Pancreas (tissue), 10 donors: ENCODE data around the gene SLC4A2. TPM values are rescaled to one million over a fixed set of nuclear protein-coding genes. Genes with fewer than 3 reads are reported as not detected.
"Not testable (repeated sequence)": the region's sequence is repeated elsewhere in the genome, so short reads cannot be mapped to it uniquely, and the experiment has no call there.

ENCODE experiments used
- ATAC-seq, 4 donors: fragments of 200-7000 bp; cut with Tn5 transposase; one replicate each; pipeline versions ENCODE4 v1.8.0 to v1.9.1; 2020; ENCODE audit warnings: mild to moderate bottlenecking in 4 of 4, moderate library complexity in 4 of 4
- DNase-seq, 6 donors: peaks; one replicate each; pipeline ENCODE4 v3.0.0-alpha.2; 2020
- FAIRE-seq: peaks from 2 replicates; lab custom pipeline; 2012; peaks lifted over from hg19 to GRCh38; lab: Jason Lieb, UNC
- H3K27ac ChIP-seq, 4 donors: fragments of 200-600 bp; sonication (generic); 1 replicate in 3 of 4; 2 replicates in 1 of 4; pipeline versions ENCODE4 v1.5.0 to v1.8.0; 2020
- H3K27me3 ChIP-seq, 4 donors: fragments of 200-600 bp; one replicate each; pipeline ENCODE4 v1.8.0; 2021
- H3K36me3 ChIP-seq, 3 donors: fragments of 200-600 bp; sonication (generic) in 1 of 3; one replicate each; pipeline versions ENCODE4 v1.5.0 to v1.8.0; 2020 to 2021
- H3K4me1 ChIP-seq, 3 donors: fragments of 200-600 bp; one replicate each; pipeline ENCODE4 v1.8.0; 2021
- H3K4me3 ChIP-seq, 4 donors: fragments of 200-600 bp; sonication (generic) in 2 of 4; one replicate each; pipeline versions ENCODE4 v1.5.0 to v1.8.0; 2020 to 2021
- H3K9me3 ChIP-seq, 4 donors: fragments of 200-600 bp; one replicate each; pipeline ENCODE4 v1.8.0; 2021
- WGBS, 2 donors: extraction: QIAGEN DNeasy Blood & Tissue Kit; methylation state at CpG; one replicate each; pipeline ENCODE4 v1.1.7; 2013; 5-methylcytosine and 5-hydroxymethylcytosine counted together
- intact Hi-C, 3 donors: fragments of 100-400 bp; cut with DNase I; formaldehyde crosslinking; loops; one replicate each; pipeline versions ENCODE4 v1.11.1 to v1.14.2; 2022
- polyA plus RNA-seq, 2 donors: library from polyadenylated mRNA; stranded (reverse); fragments of 200-250 nt; gene quantifications; one replicate each; pipeline ENCODE4 v1.2.3, GENCODE V29; 2013
- total RNA-seq, 6 donors: library from RNA; stranded (reverse); fragmentation: NEBNext Ultra II Directional in 4 of 6; extraction: Animal tissue kit (Norgen Biotek cat#: 25700) in 4 of 6; gene quantifications; one replicate each; pipeline versions ENCODE4 v1.2.1 to v1.2.4, GENCODE V29; 2021 to 2023
- TF ChIP-seq, protein P1 (sequence below), 4 donors: fragments of 200-600 bp; sonication (generic) in 3 of 4; IDR thresholded peaks; one replicate each; pipeline versions ENCODE4 v1.5.0 to v1.8.0; 2021; ENCODE audit warnings: antibody characterized with exemption in 4 of 4
- donor health status: healthy with polysubstance abuse.
- donor health status: DM: no; HTN: no; CAD: no; lungs with moderate emphysema.
- donor health status: DM: no; HTN: no; CAD: no.
- donor health status: control.
- donor health status: control.
- donor health status: Bipolar disorder and iron deficiency.
- donor health status: DM: yes; HTN: yes; CAD: no.
- donor health status: DM: no; HTN: no; CAD: no.
- donor health status: DM: no; HTN: no; CAD: no.
- donor health status: DM: yes; HTN: yes; CAD: no.

SLC4A2 gene
- total RNA-seq: 100 to 1,000 TPM in 1 of 6 donors, 10 to 100 TPM in 5; 69.2 to 117 (median 85.5) TPM
- polyA plus RNA-seq: 100 to 1,000 TPM; 188 to 211 TPM

- DNase-seq (peak; percentile 77 to 93 (median 82)), FAIRE-seq (no peak), ATAC-seq (peak; percentile 30 to 53 (median 47))
- 0 to 1% methylated on average over 62 to 75 of the region's 75 CpGs for WGBS, 2 donors
- peak within 1 kb of the TSS; percentile 69 to 81 (median 78) for H3K4me3 ChIP-seq
- peak within 1 kb of the TSS; percentile 86 to 98 (median 93) for H3K27ac ChIP-seq
- no peaks in the 10 kb centered on the region for H3K9me3 ChIP-seq
- TF ChIP-seq, protein P1, sequence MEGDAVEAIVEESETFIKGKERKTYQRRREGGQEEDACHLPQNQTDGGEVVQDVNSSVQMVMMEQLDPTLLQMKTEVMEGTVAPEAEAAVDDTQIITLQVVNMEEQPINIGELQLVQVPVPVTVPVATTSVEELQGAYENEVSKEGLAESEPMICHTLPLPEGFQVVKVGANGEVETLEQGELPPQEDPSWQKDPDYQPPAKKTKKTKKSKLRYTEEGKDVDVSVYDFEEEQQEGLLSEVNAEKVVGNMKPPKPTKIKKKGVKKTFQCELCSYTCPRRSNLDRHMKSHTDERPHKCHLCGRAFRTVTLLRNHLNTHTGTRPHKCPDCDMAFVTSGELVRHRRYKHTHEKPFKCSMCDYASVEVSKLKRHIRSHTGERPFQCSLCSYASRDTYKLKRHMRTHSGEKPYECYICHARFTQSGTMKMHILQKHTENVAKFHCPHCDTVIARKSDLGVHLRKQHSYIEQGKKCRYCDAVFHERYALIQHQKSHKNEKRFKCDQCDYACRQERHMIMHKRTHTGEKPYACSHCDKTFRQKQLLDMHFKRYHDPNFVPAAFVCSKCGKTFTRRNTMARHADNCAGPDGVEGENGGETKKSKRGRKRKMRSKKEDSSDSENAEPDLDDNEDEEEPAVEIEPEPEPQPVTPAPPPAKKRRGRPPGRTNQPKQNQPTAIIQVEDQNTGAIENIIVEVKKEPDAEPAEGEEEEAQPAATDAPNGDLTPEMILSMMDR (IDR thresholded peaks at IDR 0.05): peak; percentile 15 to 39 (median 24)
- intact Hi-C loops: no loop called here
- H3K4me1 ChIP-seq: peaks cover 24 to 31% (median 24%) of the 10 kb centered on the region in 3 donors
- peaks cover 0 to 3% (median 0%) of the 10 kb centered on the region in 3 donors for H3K36me3 ChIP-seq
- H3K27me3 ChIP-seq: no peaks in the 10 kb centered on the region
Measured at GRCh38 chr7:151059367-151060112, at the start of gene SLC4A2. SLC4A2 (plus strand) TSS chr7:151059589; CDS start chr7:151061988, 2,399 bp downstream.

GRCh38 chr7:151010037-151010306 is 49.4 kb upstream of the SLC4A2 start:
- FAIRE-seq: no peak
- peak in 1 of 6 donors; percentile 57 for DNase-seq
- no peak overlapping the region for H3K27ac ChIP-seq
- intact Hi-C loops: no loop called here
- WGBS, 2 donors: 17 to 18% methylated on average over 7 of the region's 7 CpGs
- H3K4me1 ChIP-seq: peaks cover 0 to 13% (median 0%) of the 10 kb centered on the region in 3 donors
- ATAC-seq: no peak
- H3K36me3 ChIP-seq: no peaks in the 10 kb centered on the region
- no peaks in the 10 kb centered on the region for H3K27me3 ChIP-seq
- H3K4me3 ChIP-seq: no peak overlapping the region
- TF ChIP-seq, protein P1 (IDR thresholded peaks at IDR 0.05): no peak
- H3K9me3 ChIP-seq: no peaks in the 10 kb centered on the region

DNA sequence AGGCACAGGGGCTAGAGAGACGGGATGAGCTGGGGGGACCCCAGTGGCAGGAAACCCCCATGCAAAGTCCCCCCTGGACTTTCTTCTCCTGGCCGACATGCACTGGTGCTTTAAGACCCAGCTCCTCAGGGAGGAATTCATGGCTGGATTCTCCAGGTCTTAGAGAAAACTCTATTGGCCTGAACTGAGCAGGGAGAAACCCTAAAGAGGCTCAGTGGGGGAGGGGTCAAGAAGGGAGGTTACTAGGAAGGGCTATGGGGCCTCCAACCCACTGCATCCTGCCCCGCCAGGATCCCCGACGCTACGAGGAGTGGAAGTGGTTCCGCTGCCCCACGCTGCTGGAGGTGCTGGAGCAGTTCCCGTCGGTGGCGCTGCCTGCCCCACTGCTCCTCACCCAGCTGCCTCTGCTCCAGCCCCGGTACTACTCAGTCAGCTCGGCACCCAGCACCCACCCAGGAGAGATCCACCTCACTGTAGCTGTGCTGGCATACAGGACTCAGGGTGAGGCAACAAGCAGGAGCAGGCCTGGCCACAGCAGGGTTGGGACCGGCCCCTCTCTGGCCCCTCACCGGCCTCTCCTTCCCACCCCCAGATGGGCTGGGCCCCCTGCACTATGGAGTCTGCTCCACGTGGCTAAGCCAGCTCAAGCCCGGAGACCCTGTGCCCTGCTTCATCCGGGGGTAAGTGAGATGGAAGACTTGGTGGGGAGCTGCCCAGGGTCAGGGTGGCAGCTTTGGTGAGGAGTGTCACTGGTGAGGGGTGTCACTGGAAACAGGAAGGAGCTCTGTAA is 48.9 kb upstream of the SLC4A2 start:
- H3K27me3 ChIP-seq: no peaks in the 10 kb centered on the region
- H3K4me3 ChIP-seq: no peak overlapping the region
- no peak for FAIRE-seq
- DNase-seq: peak in 1 of 6 donors; percentile 71
- H3K36me3 ChIP-seq: no peaks in the 10 kb centered on the region
- ATAC-seq: no peak
- WGBS, 2 donors: 40 to 45% methylated on average over 18 of the region's 18 CpGs
- no peak overlapping the region for H3K27ac ChIP-seq
- H3K4me1 ChIP-seq: peaks cover 0 to 13% (median 0%) of the 10 kb centered on the region in 3 donors
- intact Hi-C loops: no loop called here
- H3K9me3 ChIP-seq: no peaks in the 10 kb centered on the region
- TF ChIP-seq, protein P1 (IDR thresholded peaks at IDR 0.05): no peak

GRCh38 chr7:151011097-151011409 is 48.3 kb upstream of the SLC4A2 start:
- no peaks in the 10 kb centered on the region for H3K9me3 ChIP-seq
- peaks cover 0 to 3% (median 0%) of the 10 kb centered on the region in 4 donors for H3K27me3 ChIP-seq
- no peak for ATAC-seq
- no peaks in the 10 kb centered on the region for H3K36me3 ChIP-seq
- intact Hi-C loops: no loop called here
- peak in 1 of 6 donors; percentile 9 for DNase-seq
- peaks cover 0 to 13% (median 0%) of the 10 kb centered on the region in 3 donors for H3K4me1 ChIP-seq
- H3K4me3 ChIP-seq: no peak overlapping the region
- TF ChIP-seq, protein P1 (IDR thresholded peaks at IDR 0.05): no peak
- no peak overlapping the region for H3K27ac ChIP-seq
- 31 to 71% methylated on average over 1 of the region's 1 CpG for WGBS, 2 donors
- no peak for FAIRE-seq

GRCh38 chr7:151011616-151012015 is 47.8 kb upstream of the SLC4A2 start:
- FAIRE-seq, ATAC-seq, H3K9me3 ChIP-seq, intact Hi-C loops, H3K4me3 ChIP-seq, H3K27ac ChIP-seq, H3K27me3 ChIP-seq, H3K36me3 ChIP-seq: not testable (repeated sequence)
- H3K4me1 ChIP-seq: peaks cover 0 to 13% (median 0%) of the 10 kb centered on the region in 3 donors
- 81 to 84% methylated on average over 12 of the region's 12 CpGs for WGBS, 2 donors
- peak in 1 of 6 donors; percentile 27 for DNase-seq
